CD4-positive, alpha-beta T cell treated with Interleukin-17A for 4 hours (primary cell): ENCODE measurements around the gene SLC35F2.
"Not testable (repeated sequence)": the region's sequence is repeated elsewhere in the genome, so short reads cannot be mapped to it uniquely, and the experiment has no call there.

ENCODE experiments used
- DNase-seq: peaks from one replicate; pipeline ENCODE4 v3.0.0-alpha.2; 2020; ENCODE audit warnings: mixed read lengths

The SLC35F2 gene

DNA sequence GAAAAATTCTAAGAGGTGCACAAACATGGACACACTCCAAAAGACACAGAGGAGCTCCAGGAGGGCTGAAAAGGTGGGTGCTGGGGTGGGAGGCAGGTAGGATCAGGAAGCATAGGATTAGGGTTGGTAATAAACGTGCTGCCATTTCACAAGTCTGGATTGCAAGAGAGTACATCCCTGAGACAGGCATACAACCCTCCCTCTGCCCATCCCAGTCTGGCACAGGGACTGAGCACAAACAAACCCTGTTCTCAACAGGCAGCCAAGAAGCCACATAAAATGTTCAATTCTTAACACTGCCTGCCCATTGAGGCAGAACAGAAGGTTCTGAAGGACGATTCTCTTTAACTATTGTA, 18.5 kb downstream of the SLC35F2 start:
- DNase-seq = no peak

DNA sequence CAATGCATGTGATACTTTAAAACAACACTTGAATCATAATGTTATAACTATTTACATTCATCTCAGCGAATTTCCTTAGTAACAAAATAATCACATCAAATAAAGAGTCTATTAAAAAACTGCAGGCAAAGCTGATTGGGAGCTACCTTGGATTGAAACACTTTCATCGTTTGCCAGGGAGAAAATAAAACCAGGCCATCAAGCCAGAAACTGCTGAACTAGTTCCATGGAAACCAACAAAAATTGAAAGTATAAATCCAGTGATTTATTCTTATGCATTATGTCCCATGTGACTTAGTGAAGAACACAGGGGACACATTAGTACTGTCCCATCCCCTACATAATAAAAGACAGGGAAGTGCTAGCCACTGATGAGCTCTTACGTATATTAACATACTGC, 21.7 kb downstream of the SLC35F2 start:
- no peak for DNase-seq

DNA sequence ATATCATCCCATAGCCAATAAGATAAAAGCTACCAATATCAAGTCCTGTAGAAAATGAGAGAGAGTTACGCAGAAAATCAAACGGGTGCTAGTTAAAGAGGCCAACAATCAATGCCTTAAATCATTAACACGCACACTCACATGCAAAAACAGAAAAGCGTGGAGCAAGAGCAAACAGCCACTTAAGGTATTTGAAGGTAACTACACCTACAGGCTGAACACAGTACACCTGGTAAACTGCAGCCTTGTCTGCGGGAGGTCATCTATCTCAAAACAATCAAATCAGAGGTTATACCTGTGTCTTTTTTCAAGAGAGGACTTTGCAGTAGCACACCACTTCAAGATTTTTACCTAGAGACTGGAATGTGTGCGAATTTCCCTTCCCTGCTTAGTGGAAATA, 23.6 kb downstream of the SLC35F2 start:
- DNase-seq = no peak

DNA sequence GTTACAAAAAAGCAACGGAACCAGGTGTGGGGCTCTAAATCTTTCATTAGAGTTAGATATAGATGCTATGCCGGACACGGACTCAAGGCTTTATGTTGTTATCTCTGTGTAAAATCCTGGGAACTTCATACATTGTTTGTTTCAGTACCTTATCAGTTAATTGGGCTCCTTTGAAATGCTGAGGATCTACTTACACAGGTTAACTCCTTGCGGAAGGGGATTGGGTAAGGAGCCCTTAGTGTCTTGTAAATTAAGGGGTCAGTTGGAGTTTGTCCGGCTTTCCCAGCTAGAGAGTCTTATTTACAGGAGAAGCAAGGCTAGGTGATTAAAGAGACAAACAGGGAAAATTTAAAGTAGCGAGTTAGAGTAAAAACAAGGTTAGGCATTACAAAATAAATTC, 24.7 kb downstream of the SLC35F2 start:
- DNase-seq = not testable (repeated sequence)

DNA sequence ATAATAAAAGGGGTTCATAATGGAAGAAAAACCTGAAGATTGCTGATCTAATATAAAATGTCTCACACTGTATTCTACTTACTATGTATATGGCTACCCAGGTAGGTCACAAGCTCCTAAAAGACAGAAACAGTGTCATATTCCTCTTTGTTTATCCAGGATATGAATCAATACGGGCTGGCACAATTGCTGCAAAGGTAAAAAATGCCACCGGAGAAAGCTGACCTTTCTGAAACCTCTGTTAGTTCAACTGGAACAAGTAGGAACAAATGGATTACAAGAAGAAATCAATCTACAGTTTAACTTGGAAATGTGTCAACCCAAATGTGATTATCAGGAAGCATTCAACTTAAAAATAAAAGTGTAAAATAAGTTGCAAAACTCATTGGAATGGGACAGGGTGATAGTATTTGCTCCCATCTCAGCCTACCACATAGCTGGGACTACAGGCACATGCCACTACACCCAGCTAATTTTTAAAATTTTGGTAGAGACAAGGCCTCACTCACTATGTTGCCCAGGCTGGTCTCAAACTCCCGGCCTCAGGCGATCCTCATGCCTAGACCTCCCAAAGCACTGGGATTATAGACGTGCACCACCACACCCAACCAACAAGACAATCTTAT, 27.6 kb downstream of the SLC35F2 start:
- DNase-seq = no peak

DNA sequence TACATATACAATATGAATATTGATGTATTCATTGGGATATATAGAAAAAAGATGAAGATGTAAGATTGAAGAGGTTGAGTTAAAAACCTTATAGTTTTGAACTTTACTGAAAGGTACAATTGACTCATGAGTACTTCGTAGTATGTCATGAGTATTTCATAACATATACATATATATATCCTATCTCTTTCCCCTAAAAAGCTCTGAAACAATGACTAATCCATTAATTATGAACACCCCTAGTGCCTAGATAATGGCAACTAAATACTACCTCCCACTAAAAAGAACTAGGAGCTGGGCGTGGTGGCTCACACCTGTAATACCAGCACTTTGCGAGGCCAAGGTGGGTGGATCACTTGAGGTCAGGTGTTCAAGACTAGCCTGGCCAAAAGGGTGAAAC, 31.5 kb downstream of the SLC35F2 start:
- DNase-seq = no peak

DNA sequence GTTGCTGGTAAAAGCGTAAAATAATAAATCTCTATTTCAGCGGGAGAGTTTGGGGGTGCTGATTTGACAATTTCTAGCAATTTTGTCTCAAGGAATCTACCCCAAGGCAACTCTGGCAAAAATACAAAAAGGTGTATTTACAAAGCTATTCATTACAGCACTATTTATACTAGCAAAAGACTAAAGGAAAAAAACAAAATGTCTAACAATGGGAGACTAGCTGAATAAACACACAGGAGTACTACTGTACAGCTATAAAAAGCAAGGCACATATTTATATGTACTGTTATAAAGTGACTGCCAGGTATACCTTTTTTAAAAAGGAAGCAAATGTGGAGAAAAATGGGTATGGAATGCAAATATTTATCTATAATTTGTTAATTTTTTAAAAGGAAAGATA, 32.7 kb downstream of the SLC35F2 start:
- no peak for DNase-seq

DNA sequence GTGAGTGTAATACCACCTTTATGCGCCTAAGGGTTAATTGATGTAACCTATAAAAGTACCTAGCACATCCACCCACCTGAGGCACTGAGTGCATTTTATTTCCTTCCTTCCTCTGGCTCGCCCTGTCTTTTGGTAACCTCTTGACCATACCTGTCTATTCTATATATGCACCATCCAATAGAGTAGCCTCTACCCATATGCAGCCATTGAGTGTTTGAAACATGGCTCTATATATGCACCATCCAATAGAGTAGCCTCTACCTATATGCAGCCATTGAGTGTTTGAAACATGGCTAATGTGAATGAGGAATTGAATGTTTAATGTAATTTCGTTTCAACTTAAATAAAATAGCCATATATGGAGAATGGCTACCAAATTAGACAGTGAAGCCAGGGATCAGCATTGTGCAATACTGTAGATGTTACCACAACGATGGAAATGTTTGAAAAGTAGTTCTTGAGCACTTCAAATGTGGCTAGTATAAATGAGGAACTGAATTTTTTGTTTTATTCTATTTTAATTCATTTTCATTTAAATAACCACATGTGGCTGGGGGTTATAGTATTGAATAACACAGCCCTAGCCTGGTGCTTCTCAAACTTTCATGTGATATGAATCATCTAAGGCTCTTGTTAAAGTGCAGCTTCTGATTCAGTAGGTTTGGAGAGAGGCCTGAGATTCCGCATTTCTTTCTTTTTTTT, 33.8 kb downstream of the SLC35F2 start:
- DNase-seq = no peak

DNA sequence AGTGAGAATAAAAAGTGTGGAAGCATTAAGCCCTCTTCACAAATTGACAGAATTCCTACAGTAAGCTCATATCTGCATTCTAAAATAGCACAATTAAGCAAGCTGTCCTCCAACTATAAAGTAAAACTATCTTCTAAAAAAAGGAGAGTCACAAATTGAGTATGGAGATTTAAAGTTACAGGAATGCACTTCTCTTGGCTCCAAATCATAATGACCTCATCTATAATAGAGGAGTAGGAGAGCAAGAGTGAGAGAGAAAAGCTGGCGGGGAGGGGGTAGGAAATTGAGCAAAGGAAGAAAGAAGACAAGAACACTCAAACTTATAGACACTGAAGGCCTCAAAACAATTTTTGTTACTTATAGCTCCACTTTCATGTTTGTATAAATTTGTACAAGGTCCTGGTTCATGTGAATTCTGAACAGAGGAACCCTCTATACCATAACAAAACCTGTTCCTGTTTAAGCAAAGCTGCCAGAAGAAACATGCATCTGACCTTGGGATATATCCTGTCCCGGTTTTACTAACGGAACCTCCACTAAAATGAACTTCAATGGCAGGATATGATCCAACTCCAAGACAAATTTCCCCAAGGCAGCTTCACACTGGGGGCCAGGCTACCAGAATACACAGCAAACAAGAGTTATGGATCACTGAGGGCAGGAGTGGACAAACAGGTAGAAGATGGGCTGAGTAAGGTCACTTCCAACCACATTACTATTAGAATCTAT, 37.2 kb downstream of the SLC35F2 start:
- DNase-seq = no peak

DNA sequence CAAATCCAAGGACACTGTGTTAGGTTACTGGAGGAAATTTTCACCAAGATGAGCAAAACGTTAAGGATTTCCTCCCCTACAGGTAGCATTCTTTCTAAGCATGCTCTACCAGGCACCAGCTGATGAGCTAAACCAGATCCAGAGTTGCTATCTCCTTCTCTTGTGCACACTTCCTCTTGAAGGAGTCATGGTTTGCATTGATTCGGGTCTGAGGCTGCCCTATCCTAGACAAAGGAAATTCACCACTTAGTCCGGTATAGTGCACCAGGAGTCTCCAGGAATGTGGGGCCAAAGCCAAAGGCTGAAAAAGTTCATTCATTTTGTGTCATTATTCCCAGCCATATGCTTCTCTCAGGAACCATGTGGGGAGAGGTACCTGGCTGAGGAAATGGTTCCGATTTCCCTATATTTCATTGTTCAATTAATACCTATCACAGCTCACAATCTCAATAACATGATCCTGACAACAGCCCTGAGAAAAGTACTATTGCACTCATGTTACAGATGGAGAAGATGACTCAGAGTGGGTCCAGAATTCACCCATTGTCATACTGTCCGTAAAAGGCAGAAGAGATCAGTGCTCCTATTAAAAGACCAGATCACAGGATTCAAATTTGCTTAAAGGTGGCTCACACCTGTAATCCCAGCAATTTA, 39.1 kb downstream of the SLC35F2 start:
- DNase-seq = no peak

DNA sequence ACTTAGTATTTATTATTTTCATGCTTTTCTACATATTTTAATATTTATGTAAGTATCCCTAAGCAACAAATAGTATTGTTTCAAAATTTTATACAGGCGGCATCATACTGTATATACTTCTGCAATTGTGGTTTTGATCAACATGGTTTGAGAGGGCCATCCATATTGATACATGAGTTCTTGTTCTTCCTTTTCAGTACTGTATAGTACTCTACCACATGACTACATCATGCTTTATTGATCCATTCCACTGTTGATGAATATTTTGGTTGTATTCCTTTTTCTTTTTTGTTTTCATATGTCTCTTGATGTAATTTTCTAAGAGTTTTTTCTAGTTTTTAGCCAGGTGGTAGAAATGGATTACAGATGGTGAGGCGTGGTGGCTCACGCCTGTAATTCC, 40.1 kb downstream of the SLC35F2 start:
- no peak for DNase-seq

DNA sequence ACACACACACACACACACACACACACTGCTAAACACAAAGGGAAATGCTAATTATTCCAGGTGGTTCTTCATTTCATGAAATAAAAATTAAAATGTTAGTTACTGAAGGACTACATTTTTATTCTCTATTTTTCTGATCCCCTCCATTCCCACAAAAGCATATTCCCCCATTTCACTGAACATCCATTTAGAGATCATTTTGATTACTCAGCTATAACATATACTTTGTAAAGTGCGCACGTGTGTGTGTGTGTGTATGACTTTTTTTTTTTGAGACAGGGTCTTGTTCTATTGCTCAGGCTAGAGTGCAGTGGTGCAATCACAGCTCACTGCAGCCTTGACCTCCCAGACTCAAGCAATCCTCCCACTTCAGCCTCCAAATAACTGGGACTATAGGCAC, 42.6 kb downstream of the SLC35F2 start:
- no peak for DNase-seq

DNA sequence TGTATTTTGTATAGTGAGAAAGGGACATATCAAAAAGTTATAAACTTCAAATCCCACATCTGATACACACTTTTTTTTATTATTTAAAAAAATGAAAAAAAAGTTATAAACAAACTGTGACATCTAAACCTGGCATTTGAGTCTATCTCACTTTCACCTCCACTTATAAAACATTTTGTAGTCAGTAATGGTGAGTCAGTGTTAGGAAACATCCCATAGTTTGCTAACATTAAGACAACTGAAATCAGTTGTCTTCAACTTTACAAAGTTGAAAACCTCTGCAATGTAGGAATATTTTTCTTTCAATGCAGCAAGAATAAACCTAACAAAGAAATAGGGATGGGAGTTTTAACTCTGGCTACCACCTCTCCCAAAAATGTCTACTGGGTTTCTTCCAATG, 47.7 kb downstream of the SLC35F2 start:
- no peak for DNase-seq

DNA sequence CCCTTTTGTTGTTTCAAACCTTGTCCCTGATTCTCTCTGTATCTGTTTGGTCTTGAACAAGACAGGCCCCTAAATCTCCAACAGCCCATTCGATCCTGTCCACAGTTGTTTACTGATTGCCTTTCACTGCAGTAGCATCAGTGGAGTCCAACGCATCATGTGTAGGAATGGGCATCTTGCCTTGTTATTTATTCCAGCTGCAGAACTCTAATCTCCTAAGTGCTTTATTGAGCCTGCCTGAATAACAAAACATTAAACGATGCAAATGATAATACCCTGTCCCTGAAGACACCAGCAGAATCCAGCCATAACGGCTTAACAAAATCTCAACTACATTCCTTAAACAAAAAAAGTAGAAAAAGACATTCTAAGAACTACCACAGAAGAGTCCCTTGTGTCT, 50.1 kb downstream of the SLC35F2 start:
- DNase-seq = no peak

DNA sequence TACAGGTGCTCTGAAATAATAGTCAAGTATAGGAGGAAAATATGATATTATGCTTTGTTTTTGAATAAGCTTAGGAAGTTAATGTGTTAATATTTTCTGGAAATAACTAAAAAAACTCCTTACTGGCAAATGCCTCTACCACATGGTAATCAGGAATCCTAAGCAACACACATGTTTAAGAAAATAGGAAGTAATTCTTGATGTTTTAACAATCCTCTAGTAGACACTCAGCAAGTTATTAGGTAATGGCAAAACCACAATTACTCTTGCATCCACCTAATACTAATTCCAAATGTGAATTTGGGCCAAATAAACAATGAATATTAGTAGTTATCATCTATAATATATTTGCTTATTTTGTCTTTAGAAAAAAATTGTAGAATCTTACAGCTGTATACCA, 53.6 kb downstream of the SLC35F2 start:
- no peak for DNase-seq

DNA sequence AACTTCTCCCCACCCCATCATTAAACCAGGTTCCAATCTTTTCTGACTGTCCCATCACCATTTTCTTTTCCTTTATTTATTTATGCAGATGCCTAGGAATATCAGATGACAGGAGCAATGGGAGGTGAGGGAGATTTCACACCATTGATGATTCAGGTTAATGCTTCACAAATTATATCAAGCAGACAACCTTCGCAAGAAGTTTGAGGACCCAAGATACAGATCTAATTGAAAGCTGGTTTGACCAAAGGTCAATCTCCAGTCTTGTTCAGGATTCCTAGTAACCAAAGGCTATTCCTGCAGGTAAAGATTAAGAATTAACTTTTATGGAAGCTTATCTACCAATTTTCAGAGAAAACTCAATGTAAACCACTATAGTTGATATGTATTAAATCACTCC, 54.4 kb downstream of the SLC35F2 start:
- no peak for DNase-seq

DNA sequence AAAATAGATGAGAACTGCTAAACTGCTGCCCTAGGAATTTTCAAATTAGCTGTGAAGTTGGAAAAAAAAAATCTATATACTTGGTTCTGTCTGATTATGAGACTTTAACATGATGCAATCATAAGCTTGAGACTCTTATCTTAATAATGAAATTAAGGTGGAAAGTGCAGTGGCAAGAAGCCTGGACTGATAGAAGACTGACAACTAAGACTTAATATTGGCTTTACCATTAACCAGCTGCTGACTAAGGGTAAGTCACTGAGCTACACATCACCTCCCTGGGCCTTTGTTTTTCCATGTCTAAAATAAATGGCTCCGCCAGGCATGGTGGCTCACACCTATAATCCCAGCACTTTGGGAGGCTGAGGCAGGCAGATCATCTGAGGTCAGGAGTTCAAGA, 56.9 kb downstream of the SLC35F2 start:
- no peak for DNase-seq

DNA sequence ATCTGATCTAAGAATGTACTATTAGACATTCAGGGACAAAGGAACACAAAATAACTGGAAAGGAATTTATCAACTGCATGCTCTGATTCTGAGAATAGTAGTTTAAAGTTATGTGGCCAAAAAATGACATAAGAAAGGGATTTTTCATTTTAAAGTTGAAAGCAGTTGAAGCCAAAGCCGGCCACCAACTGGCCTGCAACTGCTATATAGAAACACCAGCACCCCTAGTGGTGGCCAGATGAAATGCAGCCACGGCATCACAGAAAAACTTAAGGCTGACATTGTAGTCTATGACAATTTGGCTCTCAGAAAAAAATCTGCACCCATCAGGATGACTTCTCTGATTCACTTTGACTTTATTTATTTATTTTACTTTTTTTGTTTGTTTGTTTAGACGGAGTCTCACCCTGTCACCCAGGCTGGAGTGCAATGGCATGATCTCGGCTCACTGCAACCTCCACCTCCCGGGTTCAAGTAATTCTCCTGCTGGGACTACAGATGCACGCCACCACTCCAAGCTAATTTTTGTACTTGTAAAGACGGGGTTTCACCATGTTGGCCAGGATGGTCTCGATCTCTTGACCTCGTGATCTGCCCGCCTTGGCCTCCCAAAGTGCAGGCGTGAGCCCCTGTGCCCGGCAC, 59.2 kb downstream of the SLC35F2 start:
- DNase-seq = peak; percentile 75

DNA sequence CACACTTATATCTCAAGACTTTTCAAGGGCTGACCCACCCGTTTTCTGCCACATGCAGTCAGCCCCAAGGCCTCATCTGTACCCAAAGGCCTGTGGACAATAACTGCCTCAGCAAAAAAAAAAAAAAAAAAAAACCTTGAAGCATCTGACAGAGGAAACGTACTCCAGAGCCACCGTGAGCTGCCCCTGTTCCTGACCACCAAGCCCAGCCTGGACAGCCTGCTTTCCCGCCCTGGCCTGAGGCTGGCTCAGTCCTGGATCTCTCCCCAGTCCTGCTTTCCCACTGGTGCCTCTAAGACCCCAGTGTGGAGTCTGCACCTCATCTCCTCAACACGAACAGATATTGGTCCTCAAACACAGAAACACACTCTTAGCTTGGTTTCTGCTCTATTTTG, 66.5 kb downstream of the SLC35F2 start:
- no peak for DNase-seq

DNA sequence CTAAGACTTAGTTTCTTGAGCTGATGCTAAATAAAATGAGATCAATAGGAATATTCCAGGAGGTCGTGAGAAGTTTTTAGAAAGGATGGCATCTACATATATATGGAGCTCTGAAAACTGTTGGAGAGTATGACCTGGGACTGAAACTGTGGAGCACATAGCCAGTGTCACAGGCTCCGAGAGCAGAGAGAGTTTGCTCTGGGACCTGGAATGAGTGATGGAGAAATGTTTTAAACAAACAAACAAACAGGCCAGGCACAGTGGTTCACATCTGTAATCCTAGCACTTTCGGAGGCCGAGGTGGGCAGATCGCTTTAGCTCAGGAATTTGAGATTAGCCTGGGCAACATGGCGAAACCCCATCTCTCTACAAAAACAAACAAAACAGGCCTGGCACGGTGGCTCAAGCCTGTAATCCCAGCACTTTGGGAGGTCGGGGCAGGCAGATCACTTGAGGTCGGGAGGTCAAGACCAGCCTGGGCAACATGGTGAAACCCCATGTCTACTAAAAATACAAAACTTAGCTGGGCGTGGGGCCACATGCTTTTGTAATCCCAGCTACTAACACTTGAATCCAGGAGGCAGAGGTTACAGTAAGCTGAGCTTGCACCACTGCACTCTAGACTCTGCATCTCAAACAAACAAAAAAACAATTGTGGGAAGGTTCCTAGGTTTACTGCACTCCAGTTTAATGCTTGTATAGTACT, 67.1 kb downstream of the SLC35F2 start:
- no peak for DNase-seq

DNA sequence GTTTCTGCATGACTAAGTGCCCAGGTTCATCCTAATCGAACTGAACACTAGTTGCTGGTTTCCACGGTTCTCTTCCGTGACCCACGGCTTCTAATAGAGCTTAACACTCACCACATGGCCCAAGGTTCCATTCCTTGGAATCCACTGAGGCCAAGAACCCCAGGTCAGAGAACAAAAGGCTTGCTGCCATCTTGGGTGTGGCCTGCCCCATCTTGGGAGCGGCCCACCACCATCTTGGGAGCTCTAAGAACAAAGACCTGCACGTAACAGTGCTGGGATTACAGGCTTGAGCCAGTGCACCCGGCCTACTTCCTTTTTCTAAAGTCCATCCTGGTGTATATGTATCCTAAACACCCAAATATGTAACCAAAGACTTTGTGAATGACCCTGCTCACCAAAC, 68.8 kb downstream of the SLC35F2 start:
- no peak for DNase-seq

DNA sequence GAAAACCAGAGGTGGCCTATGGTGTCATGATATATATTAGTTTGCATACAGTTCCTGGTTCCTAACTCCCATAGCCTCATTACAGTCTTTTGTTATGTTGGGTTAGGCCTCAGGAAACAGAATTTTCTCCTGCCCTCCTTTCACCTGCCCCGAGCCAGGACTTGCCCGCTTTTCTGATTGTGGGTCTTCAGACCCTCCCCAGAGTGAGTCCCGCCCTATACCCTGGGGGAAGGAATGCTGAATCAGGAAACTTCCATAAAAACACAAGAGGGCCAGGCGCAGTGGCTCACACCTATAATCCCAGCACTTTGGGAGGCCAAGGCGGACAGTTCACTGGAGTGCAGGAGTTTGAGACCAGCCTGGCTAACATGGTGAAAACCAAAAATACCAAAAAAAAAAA, 70.9 kb downstream of the SLC35F2 start:
- DNase-seq = no peak

DNA sequence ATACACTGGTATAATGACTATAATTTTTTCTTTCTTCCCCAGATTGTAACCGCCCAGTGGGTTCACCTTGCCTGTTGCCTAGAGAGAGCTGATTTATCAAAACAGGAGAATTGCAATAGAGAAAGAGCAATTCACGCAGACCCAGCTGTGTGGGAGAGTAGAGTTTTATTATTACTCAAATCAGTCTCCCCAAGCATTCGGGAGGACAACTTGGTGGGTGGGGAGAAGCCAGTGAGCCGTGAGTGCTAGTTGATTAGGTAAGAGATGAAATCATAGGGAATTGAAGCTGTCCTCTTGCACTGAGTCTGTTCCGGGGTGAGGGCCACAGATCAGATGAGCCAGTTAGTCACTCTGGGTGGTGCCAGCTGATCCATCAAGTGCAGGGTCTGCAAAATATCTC, 73.2 kb downstream of the SLC35F2 start:
- DNase-seq = no peak
